Endothelial cell of umbilical vein (primary cell): ENCODE measurements around the gene CCDC85B. TPM values are rescaled to one million over a fixed set of nuclear protein-coding genes. Genes with fewer than 3 reads are reported as not detected.

Experiments
- BruUV-seq: library from RNA; stranded (reverse); fragments of 400-500 nt; replicated peaks from 2 replicates; lab custom pipeline; 2021; lab: Mats Ljungman, UMichigan
- CTCF ChIA-PET: fragments of 300-600, 350-600 bp; sonication (Branson Sonifier 250); formaldehyde crosslinking; loops from one replicate; lab custom pipeline; 2021; ENCODE audit warnings: antibody characterized with exemption, inconsistent platforms; lab: Charles Lee
- POLR2A ChIA-PET: fragments of 300-600, 350-600 bp; sonication (Branson Sonifier 250); formaldehyde crosslinking; loops from one replicate; lab custom pipeline; 2021; ENCODE audit warnings: antibody characterized with exemption, inconsistent platforms; lab: Charles Lee
- DNase-seq: peaks from one replicate; pipeline ENCODE4 v3.0.0-alpha.2; 2011; ENCODE audit warnings: low read depth, low spot score
- FAIRE-seq: peaks from 2 replicates; lab custom pipeline; 2011; peaks lifted over from hg19 to GRCh38; lab: Jason Lieb, UNC
- H2AFZ ChIP-seq: 2 replicates; pipeline ENCODE4 v1.6.0; 2012; ENCODE audit warnings: low read depth, low read length, control low read depth, inconsistent platforms
- H3K27ac ChIP-seq: 2 replicates; pipeline ENCODE4 v1.5.1; 2011; ENCODE audit warnings: low read depth, mild to moderate bottlenecking, control low read depth, low read length, moderate library complexity; ENCODE audit not compliant: insufficient read depth
- H3K27me3 ChIP-seq, 2 experiments: 2 replicates each; pipeline versions ENCODE4 v1.6.0 to v1.6.1; 2011; ENCODE audit warnings: low read length in 2 of 2, mixed read lengths in 1 of 2; ENCODE audit not compliant: control insufficient read depth in 2 of 2, insufficient read depth in 2 of 2
- H3K36me3 ChIP-seq, 2 experiments: 2 replicates in 1 of 2; 3 replicates in 1 of 2; pipeline ENCODE4 v1.5.1; 2011; ENCODE audit warnings: low read length in 2 of 2, mild to moderate bottlenecking in 1 of 2, moderate library complexity in 1 of 2; ENCODE audit not compliant: control insufficient read depth in 2 of 2, insufficient read depth in 2 of 2; ENCODE audit errors: extremely low read depth in 1 of 2
- H3K4me1 ChIP-seq: 3 replicates; pipeline ENCODE4 v1.5.1; 2011; ENCODE audit warnings: mild to moderate bottlenecking, low read length; ENCODE audit not compliant: control insufficient read depth, insufficient read depth; ENCODE audit errors: extremely low read depth
- H3K4me2 ChIP-seq: 2 replicates; pipeline ENCODE4 v1.6.1; 2011; ENCODE audit warnings: low read length, control low read depth, mixed read lengths; ENCODE audit not compliant: insufficient read depth
- H3K4me3 ChIP-seq, 3 experiments: fragments of 200-600 bp in 1 of 3; sonication (generic), shearing (Covaris generic) in 1 of 3; replicated peaks in 1 of 3; 2 replicates each; pipeline ENCODE4 v1.5.1; 2011 to 2016; ENCODE audit warnings: control low read depth in 3 of 3, low read length in 3 of 3, mild to moderate bottlenecking in 2 of 3, inconsistent platforms in 1 of 3, low read depth in 1 of 3, moderate library complexity in 1 of 3; ENCODE audit not compliant: insufficient read depth in 1 of 3
- H3K79me2 ChIP-seq: 2 replicates; pipeline ENCODE4 v1.6.0; 2012; ENCODE audit warnings: low read length, inconsistent platforms; ENCODE audit not compliant: control insufficient read depth, insufficient read depth
- H3K9ac ChIP-seq: replicated peaks from 2 replicates; pipeline ENCODE3; 2011; ENCODE audit warnings: low read length, control low read depth; ENCODE audit not compliant: insufficient read depth; ENCODE audit errors: extremely low read depth
- H3K9me1 ChIP-seq: replicated peaks from 3 replicates; pipeline ENCODE4 v1.6.0; 2011; ENCODE audit warnings: mild to moderate bottlenecking, low read length; ENCODE audit not compliant: control insufficient read depth, insufficient read depth; ENCODE audit errors: extremely low read depth
- H3K9me3 ChIP-seq: replicated peaks from 2 replicates; pipeline ENCODE4 v1.5.1; 2012; ENCODE audit warnings: low read length, inconsistent platforms; ENCODE audit not compliant: control insufficient read depth, insufficient read depth
- H4K20me1 ChIP-seq: replicated peaks from 2 replicates; pipeline ENCODE3; 2011; ENCODE audit warnings: mild to moderate bottlenecking, low read length; ENCODE audit not compliant: control insufficient read depth, insufficient read depth; ENCODE audit errors: extremely low read depth
- EZH2 ChIP-seq: IDR thresholded peaks from 2 replicates; pipeline ENCODE4 v1.6.1; 2012; ENCODE audit warnings: borderline replicate concordance, low read depth, mild to moderate bottlenecking, moderate library complexity, low read length, inconsistent platforms; ENCODE audit not compliant: severe bottlenecking
- FOS ChIP-seq: IDR thresholded peaks from 2 replicates; pipeline ENCODE4 v1.6.1; 2011; ENCODE audit warnings: mild to moderate bottlenecking, low read length, moderate library complexity, borderline replicate concordance; ENCODE audit not compliant: insufficient read depth
- GATA2 ChIP-seq: IDR thresholded peaks from 2 replicates; pipeline ENCODE4 v1.7.0; 2011; ENCODE audit warnings: low read depth, mild to moderate bottlenecking, moderate library complexity, mixed read lengths, low read length; ENCODE audit not compliant: insufficient read length, insufficient read depth
- JUN ChIP-seq: IDR thresholded peaks from 2 replicates; pipeline ENCODE4 v1.6.1; 2011; ENCODE audit warnings: borderline replicate concordance, low read depth; ENCODE audit not compliant: insufficient read length, insufficient read depth
- MAX ChIP-seq: IDR thresholded peaks from 2 replicates; pipeline ENCODE4 v1.6.1; 2011; ENCODE audit not compliant: insufficient read depth, insufficient read length
- MYC ChIP-seq: IDR thresholded peaks from one replicate; pipeline ENCODE4 v1.6.1; 2011; ENCODE audit warnings: mild to moderate bottlenecking, low read depth, low read length
- POLR2A ChIP-seq: IDR thresholded peaks from 2 replicates; pipeline ENCODE4 v1.6.1; 2012; ENCODE audit warnings: low read depth, mild to moderate bottlenecking, control low read depth, low read length
- POLR2AphosphoS5 ChIP-seq: IDR thresholded peaks from 2 replicates; pipeline ENCODE4 v1.6.1; 2012; ENCODE audit warnings: low read depth, mild to moderate bottlenecking, control low read depth, low read length, moderate library complexity; ENCODE audit not compliant: insufficient read depth
- dilution Hi-C: fragments of 300-500 bp; cut with MboI; formaldehyde crosslinking; loops from one replicate; pipeline ENCODE4 v1.15.0; 2019; ENCODE audit warnings: low sequenced_read_pairs; ENCODE audit not compliant: extremely low pct_ligation_motif_present
- intact Hi-C: fragments of 100-400 bp; cut with micrococcal nuclease; formaldehyde crosslinking; loops from one replicate; pipeline ENCODE4 v1.10.0; 2022
- polyA plus RNA-seq, 4 experiments: library from polyadenylated mRNA; depleted of rRNA in 3 of 4; stranded (reverse) in 3 of 4; unstranded in 1 of 4; fragments of >200 nt; gene quantifications; 2 replicates each; pipeline versions ENCODE4 v1.2.1 to v1.2.3, GENCODE V29; 2011 to 2012; ENCODE audit warnings: missing spikeins in 1 of 4
- total RNA-seq: library from RNA; stranded (reverse); gene quantifications from 2 replicates; pipeline ENCODE4 v1.2.3, GENCODE V29; 2021
- TF ChIP-seq, protein P1 (sequence below), 2 donors: IDR thresholded peaks; 1 replicate in 1 of 2; 2 replicates in 1 of 2; pipeline ENCODE4 v1.5.1; 2011; ENCODE audit warnings: low read length in 2 of 2, mild to moderate bottlenecking in 2 of 2, moderate library complexity in 2 of 2, control low read depth in 1 of 2, inconsistent platforms in 1 of 2, low read depth in 1 of 2; ENCODE audit not compliant: insufficient read depth in 1 of 2; ENCODE audit errors: extremely low read depth in 1 of 2

CCDC85B gene
- total and polyA plus RNA-seq, 2 donors (not counting 3 experiments of a cell fraction or from before 2014, with no cell fraction given): 105 to 107 TPM

DNA sequence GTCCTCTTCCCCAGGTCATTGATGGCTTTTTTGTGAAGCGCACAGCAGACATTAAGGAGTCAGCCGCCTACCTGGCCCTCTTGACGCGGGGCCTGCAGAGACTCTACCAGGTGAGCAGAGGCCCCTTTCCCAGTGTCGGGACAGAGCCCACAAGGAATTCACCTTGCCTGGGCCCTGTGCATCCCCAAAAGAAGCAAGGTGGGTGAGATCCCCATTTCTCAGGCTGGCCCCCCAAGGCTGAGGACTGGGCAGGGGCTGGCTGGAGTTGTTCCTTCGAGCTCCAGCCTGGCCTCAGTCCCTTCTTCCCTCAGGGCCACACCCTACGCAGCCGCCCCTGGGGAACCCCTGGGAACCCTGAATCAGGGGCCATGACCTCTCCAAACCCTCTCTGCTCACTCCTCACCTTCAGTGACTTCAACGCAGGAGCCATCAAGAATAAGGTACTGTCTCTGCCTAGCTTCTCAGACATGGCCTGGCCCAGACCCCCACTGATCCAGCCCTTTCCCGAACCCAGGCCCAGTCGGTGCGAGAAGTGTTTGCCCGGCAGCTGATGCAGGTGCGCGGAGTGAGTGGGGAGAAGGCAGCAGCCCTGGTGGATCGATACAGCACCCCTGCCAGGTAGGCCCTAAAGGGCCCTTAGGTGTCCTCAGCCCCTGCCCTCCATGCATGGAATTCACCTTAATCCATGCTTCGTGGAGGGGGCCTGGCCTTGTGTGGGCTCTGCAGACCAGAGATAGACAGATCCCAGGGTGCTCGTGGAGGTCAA lies 25.6 kb upstream of the CCDC85B start:
- Histone ChIP-seq H3K4me3 (no peak overlapping the region), H3K79me2 (peaks cover 33% of the 10 kb centered on the region), H3K4me2 (no peak overlapping the region), H3K27ac (no peak overlapping the region), H3K9ac (no peak overlapping the region), H3K36me3 (peaks cover 9 to 46% of the 10 kb centered on the region in 2 experiments), H3K4me1 (peaks cover 15% of the 10 kb centered on the region), H3K27me3 (no peaks in the 10 kb centered on the region), H2AFZ (no peak overlapping the region), H3K9me3 (no peaks in the 10 kb centered on the region), H4K20me1 (no peaks in the 10 kb centered on the region), H3K9me1 (no peaks in the 10 kb centered on the region)
- no TSS peak for BruUV-seq
- dilution Hi-C loops: no loop called here
- intact Hi-C loops: no loop called here
- TF ChIP-seq MYC (no peak), JUN (no peak), POLR2AphosphoS5 (no peak), GATA2 (no peak), EZH2 (no peak), MAX (no peak), FOS (no peak), POLR2A (no peak)
- TF ChIP-seq, protein P1, sequence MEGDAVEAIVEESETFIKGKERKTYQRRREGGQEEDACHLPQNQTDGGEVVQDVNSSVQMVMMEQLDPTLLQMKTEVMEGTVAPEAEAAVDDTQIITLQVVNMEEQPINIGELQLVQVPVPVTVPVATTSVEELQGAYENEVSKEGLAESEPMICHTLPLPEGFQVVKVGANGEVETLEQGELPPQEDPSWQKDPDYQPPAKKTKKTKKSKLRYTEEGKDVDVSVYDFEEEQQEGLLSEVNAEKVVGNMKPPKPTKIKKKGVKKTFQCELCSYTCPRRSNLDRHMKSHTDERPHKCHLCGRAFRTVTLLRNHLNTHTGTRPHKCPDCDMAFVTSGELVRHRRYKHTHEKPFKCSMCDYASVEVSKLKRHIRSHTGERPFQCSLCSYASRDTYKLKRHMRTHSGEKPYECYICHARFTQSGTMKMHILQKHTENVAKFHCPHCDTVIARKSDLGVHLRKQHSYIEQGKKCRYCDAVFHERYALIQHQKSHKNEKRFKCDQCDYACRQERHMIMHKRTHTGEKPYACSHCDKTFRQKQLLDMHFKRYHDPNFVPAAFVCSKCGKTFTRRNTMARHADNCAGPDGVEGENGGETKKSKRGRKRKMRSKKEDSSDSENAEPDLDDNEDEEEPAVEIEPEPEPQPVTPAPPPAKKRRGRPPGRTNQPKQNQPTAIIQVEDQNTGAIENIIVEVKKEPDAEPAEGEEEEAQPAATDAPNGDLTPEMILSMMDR (IDR thresholded peaks at IDR 0.05; ENCODE audit: extremely low read depth in 1 of 2, insufficient read depth in 1 of 2, low read depth in 1 of 2, low read length in 2 of 2): no peak
- FAIRE-seq (no peak), DNase-seq (no peak)
- POLR2A ChIA-PET: no interaction called here
- CTCF ChIA-PET: interaction anchor here (2.2 to 2.3 kb wide), 2 partner anchors 20 to 23 kb away, joined by 8 to 9 read pairs; partner anchors contain the start of gene FIBP
